Measurements from ENCODE around the gene EVX1. TPM values are rescaled to one million over a fixed set of nuclear protein-coding genes. Genes with fewer than 3 reads are reported as not detected.

Gene EVX1
- total RNA-seq, 1 experiment from 2014 or later, result not detected

- peaks cover 0 to 7% of the 10 kb centered on the region in 2 experiments; a peak in 1 of 5 replicates for H3K9me3 Mint-ChIP-seq
- H2BK12ac ChIP-seq (ENCODE audit: insufficient read length, low read depth, low read length), result no peak overlapping the region
- H3K27me3 ChIP-seq (ENCODE audit: insufficient read depth, low read length), result peaks cover 73% of the 10 kb centered on the region
- peaks cover 15 to 19% of the 10 kb centered on the region in 2 experiments for H3K4me1 Mint-ChIP-seq
- no peak overlapping the region for H3K4me3 Mint-ChIP-seq
- H4K5ac ChIP-seq (ENCODE audit: insufficient read length, low read depth, low read length), result no peak overlapping the region
- H3K23ac ChIP-seq (ENCODE audit: insufficient read length, low read depth, low read length), result no peak overlapping the region
- no peak overlapping the region for H3K18ac ChIP-seq (ENCODE audit: insufficient read length, low read depth, low read length)
- no peaks in the 10 kb centered on the region for H3K79me1 ChIP-seq (ENCODE audit: insufficient read depth, low read depth, low read length, poor library complexity, severe bottlenecking)
- no peak overlapping the region for H3K27ac Mint-ChIP-seq
- no peak overlapping the region for H3K4me2 ChIP-seq (ENCODE audit: insufficient read depth, insufficient read length, low read length)
- no peak overlapping the region for H4K91ac ChIP-seq (ENCODE audit: insufficient read length, low read depth, low read length)
- no peak overlapping the region for H3K14ac ChIP-seq (ENCODE audit: insufficient read depth, low read length)
- TF ChIP-seq CTCF (conservative IDR thresholded peaks at IDR 0.05), result no peak
- H2BK120ac ChIP-seq (ENCODE audit: low read depth, low read length, poor library complexity, severe bottlenecking), result no peak overlapping the region
- no peak overlapping the region for H2AFZ ChIP-seq (ENCODE audit: low read length)
- WGBS (ENCODE audit: extremely low coverage, insufficient read length, low lambda C conversion rate), result no CpG with 5 or more reads among the region's 3 CpGs
- peaks cover 98% of the 10 kb centered on the region for H3K27me3 Mint-ChIP-seq (ENCODE audit: low read depth)
- H2BK5ac ChIP-seq (ENCODE audit: insufficient read length, low read length), result no peak overlapping the region
- H3K36me3 Mint-ChIP-seq (ENCODE audit: insufficient read depth in 1 of 3, low read depth in 3 of 3), result peaks cover 0 to 2% (median 0%) of the 10 kb centered on the region in 3 experiments; a peak in 2 of 7 replicates
- H2BK20ac ChIP-seq (ENCODE audit: low read depth, low read length, poor library complexity, severe bottlenecking), result no peak overlapping the region
- no peak overlapping the region for H3K9ac ChIP-seq (ENCODE audit: extremely low read depth, insufficient read length, low read length)
- no peak overlapping the region for H2BK15ac ChIP-seq (ENCODE audit: low read depth, low read length)
- H3K9me3 ChIP-seq (ENCODE audit: control insufficient read depth, low read depth, low read length), result no peaks in the 10 kb centered on the region
- no peaks in the 10 kb centered on the region; the same call in none of the 2 replicates for H3K4me1 ChIP-seq (ENCODE audit: insufficient read depth, low read length)
- no peak overlapping the region for H4K8ac ChIP-seq (replicated peaks; ENCODE audit: insufficient read length, low read depth, low read length)
- no peak overlapping the region for H3K4ac ChIP-seq (ENCODE audit: low read depth, low read length)
- H3K23me2 ChIP-seq (ENCODE audit: insufficient read length, low read depth, low read length, poor library complexity, severe bottlenecking), result peaks cover 3% of the 10 kb centered on the region
- H2AK5ac ChIP-seq (ENCODE audit: insufficient read length, low read length), result no peak overlapping the region
- H4K20me1 ChIP-seq (ENCODE audit: control insufficient read depth, insufficient read depth, insufficient read length), result no peaks in the 10 kb centered on the region
- no peak for DNase-seq
- H3K79me2 ChIP-seq (ENCODE audit: insufficient read depth, low read length), result no peaks in the 10 kb centered on the region
- no peak overlapping the region for H3T11ph ChIP-seq (ENCODE audit: low read length)
- H3K56ac ChIP-seq (ENCODE audit: insufficient read length, low read depth, low read length), result no peak overlapping the region
- no peak overlapping the region for H3K27ac ChIP-seq (ENCODE audit: insufficient read length, low read depth, low read length)
Measured at GRCh38 chr7:27221201-27221797, 21.3 kb upstream of the EVX1 start.
